ENCODE measurements around the gene FCGR1A.
"Not testable (repeated sequence)": the region's sequence is repeated elsewhere in the genome, so short reads cannot be mapped to it uniquely, and the experiment has no call there.

Gene FCGR1A

GRCh38 chr1:149782600-149782999 is at the start of gene FCGR1A:
TSS of gene FCGR1A (plus strand) at chr1:149782694. CDS start at chr1:149782744, 50 bp downstream.
- DNase-seq (ENCODE audit: low spot score), result not testable (repeated sequence)

GRCh38 chr1:149732781-149733180 is 49.7 kb upstream of the FCGR1A start:
- not testable (repeated sequence) for DNase-seq (ENCODE audit: low spot score)

- DNase-seq (ENCODE audit: low spot score), result not testable (repeated sequence)
Observed at GRCh38 chr1:149734692-149735091, 47.8 kb upstream of the FCGR1A start.

GRCh38 chr1:149740148-149740581 is 42.3 kb upstream of the FCGR1A start:
- DNase-seq (ENCODE audit: low spot score), result not testable (repeated sequence)

GRCh38 chr1:149740590-149741230 is 41.8 kb upstream of the FCGR1A start:
- not testable (repeated sequence) for DNase-seq (ENCODE audit: low spot score)

- not testable (repeated sequence) for DNase-seq (ENCODE audit: low spot score)
Observed at GRCh38 chr1:149741914-149742313, 40.6 kb upstream of the FCGR1A start.

- not testable (repeated sequence) for DNase-seq (ENCODE audit: low spot score)
Observed at GRCh38 chr1:149746463-149747356, 35.8 kb upstream of the FCGR1A start.

- DNase-seq (ENCODE audit: low spot score), result not testable (repeated sequence)
Observed at GRCh38 chr1:149747359-149748143, 34.9 kb upstream of the FCGR1A start.

GRCh38 chr1:149748144-149748500 is 34.4 kb upstream of the FCGR1A start:
- DNase-seq (ENCODE audit: low spot score), result not testable (repeated sequence)

- not testable (repeated sequence) for DNase-seq (ENCODE audit: low spot score)
Observed at GRCh38 chr1:149750562-149750961, 31.9 kb upstream of the FCGR1A start.

GRCh38 chr1:149752186-149752585 is 30.3 kb upstream of the FCGR1A start:
- not testable (repeated sequence) for DNase-seq (ENCODE audit: low spot score)

GRCh38 chr1:149753466-149753865 is 29.0 kb upstream of the FCGR1A start:
- not testable (repeated sequence) for DNase-seq (ENCODE audit: low spot score)

- not testable (repeated sequence) for DNase-seq (ENCODE audit: low spot score)
Observed at GRCh38 chr1:149755294-149755693, 27.2 kb upstream of the FCGR1A start.

- DNase-seq (ENCODE audit: low spot score), result not testable (repeated sequence)
Observed at GRCh38 chr1:149762294-149762693, 20.2 kb upstream of the FCGR1A start.

- DNase-seq (ENCODE audit: low spot score), result not testable (repeated sequence)
Observed at GRCh38 chr1:149764087-149764800, 18.2 kb upstream of the FCGR1A start.

- DNase-seq (ENCODE audit: low spot score), result not testable (repeated sequence)
Observed at GRCh38 chr1:149766241-149766640, 16.3 kb upstream of the FCGR1A start.

- not testable (repeated sequence) for DNase-seq (ENCODE audit: low spot score)
Observed at GRCh38 chr1:149769216-149769615, 13.3 kb upstream of the FCGR1A start.

- not testable (repeated sequence) for DNase-seq (ENCODE audit: low spot score)
Observed at GRCh38 chr1:149770661-149771060, 11.8 kb upstream of the FCGR1A start.

GRCh38 chr1:149771653-149772425 is 10.7 kb upstream of the FCGR1A start:
- not testable (repeated sequence) for DNase-seq (ENCODE audit: low spot score)

GRCh38 chr1:149775510-149776147 is 6.9 kb upstream of the FCGR1A start:
- not testable (repeated sequence) for DNase-seq (ENCODE audit: low spot score)

All from GM03348 (cell line).